Activated CD4-positive, alpha-beta T cell treated with anti-CD3 and anti-CD28 coated beads for 36 hours (primary cell): Measurements from ENCODE around the gene BIRC2. TPM values are rescaled to one million over a fixed set of nuclear protein-coding genes. Genes with fewer than 3 reads are reported as not detected.

Experiments
- total RNA-seq, 2 experiments: library from RNA; stranded (reverse); gene quantifications; one replicate each; pipeline ENCODE4 v1.2.3, GENCODE V29; 2021

The BIRC2 gene
- total RNA-seq, 2 experiments from 2014 or later: 33.0 to 48.8 TPM

Other genes starting within 250 kb of the BIRC2 start
- under 1 TPM; 0.21 to 0.25 TPM for gene YAP1, start 236.8 kb upstream of the BIRC2 start, total RNA-seq
- 100 to 1,000 TPM in 1 of 2 experiments, 10 to 100 TPM in 1; 99.2 to 109 TPM for gene BIRC3, start 29.7 kb upstream of the BIRC2 start, total RNA-seq
- 100 to 1,000 TPM; 179 to 392 TPM for gene TMEM123, start 105.6 kb downstream of the BIRC2 start, total RNA-seq
- gene MMP7, start 183.5 kb downstream of the BIRC2 start, total RNA-seq: not detected